PC-3 (cell line): Measurements from ENCODE around the gene PBX2.

Experiments
- EZH2 ChIP-seq: fragments of 300-600 bp; sonication (generic); IDR thresholded peaks from one replicate; pipeline ENCODE4 v1.6.1; 2017; ENCODE audit warnings: antibody characterized with exemption, mild to moderate bottlenecking, low read length; ENCODE audit not compliant: unreplicated experiment
- EZH2phosphoT487 ChIP-seq: fragments of 300-600 bp; sonication (generic); IDR thresholded peaks from 2 replicates; pipeline ENCODE4 v1.6.1; 2018; ENCODE audit warnings: mild to moderate bottlenecking, antibody characterized with exemption, low read length, borderline replicate concordance
- TF ChIP-seq, protein P1 (sequence below): fragments of 300-600 bp; sonication (generic); conservative IDR thresholded peaks from 2 replicates; pipeline ENCODE4 v1.5.1; 2017; ENCODE audit warnings: antibody characterized with exemption, low read depth, mild to moderate bottlenecking, low read length

DNA sequence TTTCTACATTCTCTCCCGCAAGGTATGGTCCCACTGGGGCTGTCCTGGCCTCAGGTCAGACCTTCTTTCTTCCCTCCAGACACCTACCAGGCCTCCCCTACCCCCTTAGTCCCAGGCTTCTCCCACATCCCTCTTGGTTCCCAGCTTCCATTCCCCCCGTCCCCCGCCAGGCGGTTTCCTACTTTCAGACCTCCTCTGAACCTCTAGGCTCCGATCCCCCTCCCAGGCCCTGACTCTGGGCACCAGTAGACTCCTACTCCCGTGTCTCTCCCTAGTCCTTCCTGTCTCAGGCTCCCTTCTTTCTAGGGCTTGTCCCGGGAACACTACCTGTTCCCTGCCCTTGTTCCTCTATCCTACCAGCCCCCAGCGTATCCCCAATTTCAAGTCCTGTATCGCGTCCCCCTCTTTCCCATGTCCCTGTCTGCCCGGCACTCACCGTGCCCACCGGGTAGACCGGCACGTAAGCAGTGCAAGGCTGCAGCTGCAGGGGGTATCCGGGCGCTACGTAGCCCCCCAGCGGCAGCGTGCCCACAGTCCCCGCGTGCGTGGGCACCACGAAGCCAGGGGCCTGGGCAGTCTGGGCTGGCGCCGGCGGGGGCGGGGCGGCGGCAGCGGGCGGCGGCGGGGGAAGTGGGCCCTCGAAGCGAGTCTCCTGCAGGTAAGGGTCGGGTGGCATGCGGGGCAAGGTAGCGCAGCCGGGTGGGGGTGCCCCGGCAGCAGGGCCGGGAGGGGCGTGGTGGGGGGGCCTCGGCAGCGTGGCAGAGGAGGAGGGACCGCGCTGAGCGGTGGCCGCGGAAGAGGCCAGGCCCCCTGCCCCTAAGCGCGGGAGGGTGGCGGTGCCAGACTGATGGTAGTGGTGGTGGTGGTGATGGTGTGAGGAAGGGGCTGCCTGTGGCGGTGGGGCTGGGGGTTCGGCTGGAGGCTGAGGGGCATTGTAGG, 39.8 kb downstream of the PBX2 start:
- TF ChIP-seq, protein P1, sequence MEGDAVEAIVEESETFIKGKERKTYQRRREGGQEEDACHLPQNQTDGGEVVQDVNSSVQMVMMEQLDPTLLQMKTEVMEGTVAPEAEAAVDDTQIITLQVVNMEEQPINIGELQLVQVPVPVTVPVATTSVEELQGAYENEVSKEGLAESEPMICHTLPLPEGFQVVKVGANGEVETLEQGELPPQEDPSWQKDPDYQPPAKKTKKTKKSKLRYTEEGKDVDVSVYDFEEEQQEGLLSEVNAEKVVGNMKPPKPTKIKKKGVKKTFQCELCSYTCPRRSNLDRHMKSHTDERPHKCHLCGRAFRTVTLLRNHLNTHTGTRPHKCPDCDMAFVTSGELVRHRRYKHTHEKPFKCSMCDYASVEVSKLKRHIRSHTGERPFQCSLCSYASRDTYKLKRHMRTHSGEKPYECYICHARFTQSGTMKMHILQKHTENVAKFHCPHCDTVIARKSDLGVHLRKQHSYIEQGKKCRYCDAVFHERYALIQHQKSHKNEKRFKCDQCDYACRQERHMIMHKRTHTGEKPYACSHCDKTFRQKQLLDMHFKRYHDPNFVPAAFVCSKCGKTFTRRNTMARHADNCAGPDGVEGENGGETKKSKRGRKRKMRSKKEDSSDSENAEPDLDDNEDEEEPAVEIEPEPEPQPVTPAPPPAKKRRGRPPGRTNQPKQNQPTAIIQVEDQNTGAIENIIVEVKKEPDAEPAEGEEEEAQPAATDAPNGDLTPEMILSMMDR: no peak
- TF ChIP-seq EZH2 (no peak), EZH2phosphoT487 (no peak)
